ENCODE measurements around the gene DYNC1LI1. TPM values are rescaled to one million over a fixed set of nuclear protein-coding genes. Genes with fewer than 3 reads are reported as not detected.

DYNC1LI1 gene
- total RNA-seq, 1 donor: 34.4 TPM

- peaks cover 47% of the 10 kb centered on the region for H3K79me2 ChIP-seq (ENCODE audit: insufficient read depth, low read length)
- no peak for DNase-seq (ENCODE audit: insufficient read length, low spot score, missing footprints)
Measured at GRCh38 chr3:32544894-32545293, 25.8 kb downstream of the DYNC1LI1 start.

DNA sequence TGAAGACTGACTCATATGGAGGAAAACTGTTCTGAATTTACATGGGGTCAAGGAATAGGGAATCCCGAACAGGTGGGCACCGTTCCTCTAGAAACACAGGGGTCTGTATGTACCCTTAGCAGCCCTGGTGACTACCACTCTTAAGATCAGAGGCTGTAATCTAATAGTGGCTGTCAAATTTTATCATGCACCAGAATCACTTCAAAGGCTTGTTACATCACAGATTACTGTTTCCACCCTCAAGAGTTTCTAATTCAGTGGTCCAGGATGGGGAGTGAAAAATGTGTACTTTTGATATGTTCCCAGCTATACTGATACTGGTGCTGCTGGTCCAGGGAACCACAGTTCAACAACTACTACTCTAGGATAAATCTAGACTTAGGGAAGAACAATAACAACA, 27.9 kb downstream of the DYNC1LI1 start:
- no peaks in the 10 kb centered on the region for H3K9me3 ChIP-seq (ENCODE audit: low read depth, low read length)
- H3K79me2 ChIP-seq (ENCODE audit: insufficient read depth, low read length): peaks cover 32% of the 10 kb centered on the region

More at GRCh38 chr3:32544894-32545293, 25.8 kb downstream of the DYNC1LI1 start:
- no peak for TF ChIP-seq CTCF (IDR thresholded peaks at IDR 0.05; ENCODE audit: extremely low read depth, low read depth, low read length)
- H2AFZ ChIP-seq (ENCODE audit: low read length): no peak overlapping the region
- no peaks in the 10 kb centered on the region for H3K27me3 ChIP-seq (ENCODE audit: insufficient read depth, low read length)
- H3K4me2 ChIP-seq (ENCODE audit: insufficient read depth, low read length): no peak overlapping the region
- peaks cover 2% of the 10 kb centered on the region for H4K20me1 ChIP-seq (ENCODE audit: insufficient read depth, low read length)
- no peaks in the 10 kb centered on the region for H3K36me3 ChIP-seq (ENCODE audit: insufficient read depth, low read length)
- no peak overlapping the region for H3K27ac ChIP-seq (ENCODE audit: low read depth, low read length)
- H3K4me3 ChIP-seq (ENCODE audit: insufficient read depth, low read length): no peak overlapping the region
- H3K4me1 ChIP-seq (ENCODE audit: insufficient read depth, low read length): peaks cover 2% of the 10 kb centered on the region
- H3K9me3 ChIP-seq (ENCODE audit: low read depth, low read length): no peaks in the 10 kb centered on the region

GRCh38 chr3:32540899-32541298, 29.8 kb downstream of the DYNC1LI1 start:
- DNase-seq (ENCODE audit: insufficient read length, low spot score, missing footprints): no peak
- no peak overlapping the region for H3K4me2 ChIP-seq (ENCODE audit: insufficient read depth, low read length)
- peaks cover 2% of the 10 kb centered on the region for H3K4me1 ChIP-seq (ENCODE audit: insufficient read depth, low read length)
- no peaks in the 10 kb centered on the region for H3K9me3 ChIP-seq (ENCODE audit: low read depth, low read length)
- no peaks in the 10 kb centered on the region for H3K36me3 ChIP-seq (ENCODE audit: insufficient read depth, low read length)
- no peak overlapping the region for H3K4me3 ChIP-seq (ENCODE audit: insufficient read depth, low read length)
- no peak overlapping the region for H2AFZ ChIP-seq (ENCODE audit: low read length)
- TF ChIP-seq CTCF (IDR thresholded peaks at IDR 0.05; ENCODE audit: extremely low read depth, low read depth, low read length): no peak
- H3K79me2 ChIP-seq (ENCODE audit: insufficient read depth, low read length): peaks cover 16% of the 10 kb centered on the region
- H4K20me1 ChIP-seq (ENCODE audit: insufficient read depth, low read length): no peaks in the 10 kb centered on the region
- no peak overlapping the region for H3K27ac ChIP-seq (ENCODE audit: low read depth, low read length)
- no peaks in the 10 kb centered on the region for H3K27me3 ChIP-seq (ENCODE audit: insufficient read depth, low read length)

More for the DNA sequence above, 27.9 kb downstream of the DYNC1LI1 start:
- TF ChIP-seq CTCF (IDR thresholded peaks at IDR 0.05; ENCODE audit: extremely low read depth, low read depth, low read length): no peak
- H3K27ac ChIP-seq (ENCODE audit: low read depth, low read length): no peak overlapping the region
- no peak overlapping the region for H2AFZ ChIP-seq (ENCODE audit: low read length)
- no peak overlapping the region for H3K4me2 ChIP-seq (ENCODE audit: insufficient read depth, low read length)
- no peak overlapping the region for H3K4me3 ChIP-seq (ENCODE audit: insufficient read depth, low read length)
- H3K4me1 ChIP-seq (ENCODE audit: insufficient read depth, low read length): peaks cover 2% of the 10 kb centered on the region
- no peaks in the 10 kb centered on the region for H4K20me1 ChIP-seq (ENCODE audit: insufficient read depth, low read length)
- no peaks in the 10 kb centered on the region for H3K27me3 ChIP-seq (ENCODE audit: insufficient read depth, low read length)
- no peak for DNase-seq (ENCODE audit: insufficient read length, low spot score, missing footprints)
- H3K36me3 ChIP-seq (ENCODE audit: insufficient read depth, low read length): no peaks in the 10 kb centered on the region

- Histone ChIP-seq H4K20me1 (ENCODE audit: insufficient read depth, low read length) (no peaks in the 10 kb centered on the region), H2AFZ (ENCODE audit: low read length) (no peak overlapping the region), H3K36me3 (ENCODE audit: insufficient read depth, low read length) (peaks cover 28% of the 10 kb centered on the region), H3K79me2 (ENCODE audit: insufficient read depth, low read length) (peaks cover 5% of the 10 kb centered on the region), H3K9me3 (ENCODE audit: low read depth, low read length) (no peaks in the 10 kb centered on the region), H3K4me2 (ENCODE audit: insufficient read depth, low read length) (no peak overlapping the region), H3K27ac (ENCODE audit: low read depth, low read length) (no peak overlapping the region), H3K4me1 (ENCODE audit: insufficient read depth, low read length) (no peaks in the 10 kb centered on the region), H3K27me3 (ENCODE audit: insufficient read depth, low read length) (no peaks in the 10 kb centered on the region), H3K4me3 (ENCODE audit: insufficient read depth, low read length) (no peak overlapping the region)
- no peak for DNase-seq (ENCODE audit: insufficient read length, low spot score, missing footprints)
- no peak for TF ChIP-seq CTCF (IDR thresholded peaks at IDR 0.05; ENCODE audit: extremely low read depth, low read depth, low read length)
Measured at GRCh38 chr3:32532434-32532833, 38.2 kb downstream of the DYNC1LI1 start.

All from osteoblast (primary cell).